Upper lobe of left lung (tissue), 4 donors: ENCODE data around the gene LNX2.

ENCODE experiments used
- CTCF ChIP-seq, 6 experiments: fragments of 450-650 bp in 4 of 6; fragments of 200-600 bp in 2 of 6; sonication (generic) in 2 of 6; IDR thresholded peaks; one replicate each; pipeline ENCODE4 v1.5.1; 2016 to 2019; ENCODE audit warnings: antibody characterized with exemption in 6 of 6
- POLR2A ChIP-seq, 4 donors: fragments of 450-650 bp; IDR thresholded peaks; one replicate each; pipeline ENCODE4 v1.5.1; 2016 to 2017; ENCODE audit warnings: antibody characterized with exemption in 4 of 4, mild to moderate bottlenecking in 2 of 4
- POLR2AphosphoS5 ChIP-seq, 2 donors: sonication (generic); formaldehyde crosslinking; IDR thresholded peaks; one replicate each; pipeline ENCODE4 v1.5.1; 2017; ENCODE audit warnings: antibody characterized with exemption in 2 of 2

- TF ChIP-seq POLR2A (IDR thresholded peaks at IDR 0.05) (no peak), CTCF (IDR thresholded peaks at IDR 0.05) (no peak), POLR2AphosphoS5 (IDR thresholded peaks at IDR 0.05) (no peak)
These were observed 6.7 kb downstream of the LNX2 start for GRCh38 chr13:27613628-27614027.
